Mucosa of stomach (tissue), 1 donor: ENCODE data around the gene IL4.
"Not testable (repeated sequence)": the region's sequence is repeated elsewhere in the genome, so short reads cannot be mapped to it uniquely, and the experiment has no call there.

Experiments used
- H3K27me3 ChIP-seq: one replicate; pipeline ENCODE4 v1.7.0; 2013; ENCODE audit warnings: mild to moderate bottlenecking, low read length; ENCODE audit not compliant: control insufficient read depth, insufficient read depth
- H3K36me3 ChIP-seq: one replicate; pipeline ENCODE4 v1.7.0; 2013; ENCODE audit warnings: low read length; ENCODE audit not compliant: control insufficient read depth, insufficient read depth
- H3K4me1 ChIP-seq: one replicate; pipeline ENCODE4 v1.7.0; 2013; ENCODE audit warnings: mild to moderate bottlenecking, low read length; ENCODE audit not compliant: control insufficient read depth, insufficient read depth
- H3K4me3 ChIP-seq: one replicate; pipeline ENCODE4 v1.7.0; 2013; ENCODE audit warnings: low read length
- H3K9ac ChIP-seq: one replicate; pipeline ENCODE4 v1.7.0; 2013; ENCODE audit warnings: mild to moderate bottlenecking, low read length, moderate library complexity
- H3K9me3 ChIP-seq: one replicate; pipeline ENCODE4 v1.7.0; 2013; ENCODE audit warnings: mild to moderate bottlenecking, low read length, moderate library complexity; ENCODE audit not compliant: control insufficient read depth
- donor health status: Pancreatic carcinoma.

Gene IL4

DNA sequence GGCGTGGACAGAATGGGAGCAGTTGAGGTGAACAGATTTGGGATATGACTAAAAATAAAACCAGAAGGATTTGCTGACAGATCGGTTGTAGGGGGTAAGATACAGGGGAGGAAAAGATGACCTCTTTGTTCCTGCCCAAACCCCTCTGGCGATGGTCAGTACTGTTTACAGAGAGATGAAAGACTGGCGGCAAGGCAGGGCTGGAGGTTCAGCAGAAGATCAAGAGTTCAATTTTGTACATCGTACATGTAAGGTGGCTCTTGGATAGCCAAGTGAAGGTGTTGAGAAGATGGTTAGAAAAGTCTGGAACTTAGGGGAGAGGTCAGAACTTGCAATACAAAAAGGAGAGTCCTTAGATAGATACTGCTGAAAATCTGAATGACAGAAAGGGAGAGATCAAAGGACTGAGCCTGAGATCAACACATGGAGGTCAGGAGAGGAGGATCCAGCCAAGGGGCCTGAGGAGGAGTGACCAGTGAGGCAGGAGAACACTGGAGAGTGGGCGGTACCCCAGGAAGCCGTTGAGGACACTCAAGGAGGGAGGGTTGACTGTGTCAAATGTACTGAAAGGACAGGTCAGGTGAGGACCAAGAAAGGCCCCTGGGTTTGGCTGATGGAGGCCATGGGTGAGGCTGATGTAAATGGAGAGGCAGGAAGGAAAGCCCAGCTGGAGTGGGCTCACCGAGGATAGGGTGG, 7.1 kb downstream of the IL4 start:
- no peaks in the 10 kb centered on the region for H3K27me3 ChIP-seq
- no peak overlapping the region for H3K9ac ChIP-seq
- H3K4me3 ChIP-seq: no peak overlapping the region
- no peaks in the 10 kb centered on the region for H3K9me3 ChIP-seq
- H3K4me1 ChIP-seq: peaks cover 19% of the 10 kb centered on the region
- H3K36me3 ChIP-seq: no peaks in the 10 kb centered on the region

- Histone ChIP-seq H3K4me3 (no peak overlapping the region), H3K9me3 (no peaks in the 10 kb centered on the region), H3K27me3 (no peaks in the 10 kb centered on the region), H3K4me1 (peaks cover 19% of the 10 kb centered on the region), H3K36me3 (no peaks in the 10 kb centered on the region), H3K9ac (no peak overlapping the region)
Measured at GRCh38 chr5:132681476-132681831, 7.7 kb downstream of the IL4 start.

- peaks cover 15% of the 10 kb centered on the region for H3K4me1 ChIP-seq
- H3K36me3 ChIP-seq: no peaks in the 10 kb centered on the region
- no peak overlapping the region for H3K4me3 ChIP-seq
- H3K9ac ChIP-seq: no peak overlapping the region
- H3K9me3 ChIP-seq: no peaks in the 10 kb centered on the region
- no peaks in the 10 kb centered on the region for H3K27me3 ChIP-seq
Measured at GRCh38 chr5:132681983-132682382, 8.2 kb downstream of the IL4 start.

DNA sequence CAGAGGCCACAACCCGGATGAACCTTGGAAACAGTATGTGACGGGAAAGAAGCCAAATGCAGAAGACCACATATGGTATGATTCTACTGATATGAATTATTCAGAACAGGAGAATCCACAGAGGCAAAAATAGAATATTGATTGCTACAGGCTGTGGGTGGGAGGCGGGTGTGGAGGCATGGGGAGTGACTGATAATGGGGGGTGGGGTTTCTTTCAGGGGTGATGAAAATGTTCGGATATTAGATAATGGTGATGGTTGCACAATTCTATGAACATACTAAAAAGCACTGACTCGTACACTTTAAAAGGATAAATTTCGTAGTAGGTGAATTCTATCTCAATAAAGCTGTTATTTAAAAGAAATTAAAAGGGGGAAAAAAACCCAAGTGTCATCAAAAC, 10.7 kb downstream of the IL4 start:
- no peak overlapping the region for H3K9ac ChIP-seq
- H3K9me3 ChIP-seq: no peaks in the 10 kb centered on the region
- peaks cover 6% of the 10 kb centered on the region for H3K4me1 ChIP-seq
- no peaks in the 10 kb centered on the region for H3K36me3 ChIP-seq
- H3K4me3 ChIP-seq: no peak overlapping the region
- no peaks in the 10 kb centered on the region for H3K27me3 ChIP-seq

DNA sequence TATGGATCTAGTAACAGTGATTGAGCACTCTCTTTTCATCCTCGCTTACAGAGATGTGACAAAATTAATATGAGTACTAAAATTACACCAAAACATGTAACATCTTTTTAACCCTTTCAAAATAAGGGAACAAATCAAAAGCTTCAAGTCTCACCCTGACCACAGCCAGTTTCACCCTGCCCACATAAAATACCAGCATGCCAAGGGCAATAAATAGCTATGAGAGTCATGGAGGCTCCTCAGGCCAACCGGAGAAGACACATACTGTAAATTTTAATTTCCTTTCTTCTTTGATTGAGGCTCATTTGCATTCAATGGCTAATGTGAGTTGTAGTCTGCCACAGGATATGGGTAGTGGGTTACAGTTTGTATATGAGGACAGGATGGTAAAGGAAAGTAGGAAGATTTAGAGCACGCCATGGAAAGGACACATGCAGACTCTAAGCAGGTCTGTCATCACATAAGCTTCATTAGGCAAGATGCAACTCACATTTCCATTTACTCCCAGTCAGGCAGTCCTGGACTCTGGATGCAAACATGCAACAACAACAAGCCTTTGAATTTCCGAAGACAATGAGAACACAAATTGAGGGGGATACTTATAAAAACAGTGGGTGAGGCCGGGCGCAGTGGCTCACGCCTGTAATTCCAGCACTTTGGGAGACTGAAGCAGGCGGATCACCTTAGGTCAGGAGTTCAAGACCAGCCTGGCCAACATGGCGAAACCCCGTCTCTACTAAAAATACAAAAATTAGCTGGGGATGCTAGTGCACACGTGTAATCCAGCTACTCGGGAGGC, 11.3 kb downstream of the IL4 start:
- no peaks in the 10 kb centered on the region for H3K27me3 ChIP-seq

GRCh38 chr5:132686193-132686592, 12.4 kb downstream of the IL4 start:
- no peaks in the 10 kb centered on the region for H3K27me3 ChIP-seq
- H3K4me1 ChIP-seq: no peaks in the 10 kb centered on the region
- H3K9me3 ChIP-seq: no peaks in the 10 kb centered on the region
- H3K36me3 ChIP-seq: no peaks in the 10 kb centered on the region
- H3K9ac ChIP-seq: no peak overlapping the region
- H3K4me3 ChIP-seq: no peak overlapping the region

More for the DNA sequence above, 11.3 kb downstream of the IL4 start:
- no peaks in the 10 kb centered on the region for H3K4me1 ChIP-seq
- no peaks in the 10 kb centered on the region for H3K36me3 ChIP-seq
- no peaks in the 10 kb centered on the region for H3K9me3 ChIP-seq
- H3K9ac ChIP-seq: no peak overlapping the region
- no peak overlapping the region for H3K4me3 ChIP-seq

DNA sequence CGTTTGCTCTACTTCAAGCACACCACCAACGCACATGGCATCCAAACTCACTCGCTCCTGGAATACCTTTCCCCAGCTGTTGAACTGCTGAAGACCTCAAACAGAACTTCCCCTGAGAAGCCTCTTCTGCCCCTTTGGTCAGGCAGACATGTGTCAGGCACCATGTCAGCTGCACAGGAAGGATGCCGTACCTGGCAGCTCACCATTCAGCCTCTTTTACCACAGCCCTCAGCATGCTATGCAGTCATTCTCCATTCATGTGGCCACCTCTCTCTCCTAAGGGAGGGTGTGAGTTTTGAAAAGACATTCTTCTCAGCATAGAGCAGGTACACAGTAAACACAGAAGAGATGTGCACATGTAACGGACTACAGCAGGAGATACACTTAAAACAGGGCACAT, 14.2 kb downstream of the IL4 start:
- no peaks in the 10 kb centered on the region for H3K4me1 ChIP-seq
- no peak overlapping the region for H3K4me3 ChIP-seq
- no peaks in the 10 kb centered on the region for H3K9me3 ChIP-seq
- H3K27me3 ChIP-seq: no peaks in the 10 kb centered on the region
- H3K9ac ChIP-seq: no peak overlapping the region
- H3K36me3 ChIP-seq: no peaks in the 10 kb centered on the region

DNA sequence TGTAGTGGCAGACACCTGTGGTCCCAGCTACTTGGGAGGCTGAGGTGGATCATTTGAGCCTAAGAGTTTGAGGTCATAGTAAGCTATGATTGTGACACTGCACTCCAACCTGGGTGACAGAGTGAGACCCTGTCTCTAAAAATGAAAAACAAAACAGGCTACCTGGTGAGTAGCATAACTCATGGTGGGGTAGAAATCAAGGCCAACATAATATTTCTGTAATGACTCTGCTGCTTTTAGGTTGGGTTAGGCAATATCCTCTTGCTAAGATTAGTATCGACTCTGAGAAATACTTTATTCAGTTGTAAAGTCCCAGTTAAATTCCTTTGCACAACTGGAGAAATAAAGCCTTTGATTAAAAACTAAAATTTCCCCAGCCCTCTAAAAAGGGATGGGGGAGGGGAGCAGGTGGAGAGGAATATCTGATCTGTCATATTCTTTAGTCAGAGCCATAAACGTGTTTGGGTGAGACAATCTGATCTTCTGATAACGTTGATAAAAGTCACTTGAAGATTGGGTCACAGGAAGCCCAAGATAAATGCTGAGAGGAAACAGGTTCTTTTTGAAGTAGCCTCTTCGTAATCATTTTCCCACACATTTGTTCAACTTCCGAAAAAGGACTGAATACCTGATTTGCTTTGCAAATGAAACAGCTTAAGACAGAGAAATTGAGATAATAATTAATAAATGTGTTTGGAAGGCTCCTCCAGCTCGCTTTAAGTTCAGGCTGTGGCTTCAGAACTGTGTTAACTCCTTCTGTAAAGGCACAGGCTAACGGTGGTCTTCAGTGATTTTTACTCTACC, 14.9 kb downstream of the IL4 start:
- no peak overlapping the region for H3K4me3 ChIP-seq
- H3K4me1 ChIP-seq: no peaks in the 10 kb centered on the region
- H3K9me3 ChIP-seq: no peaks in the 10 kb centered on the region
- H3K36me3 ChIP-seq: no peaks in the 10 kb centered on the region
- no peaks in the 10 kb centered on the region for H3K27me3 ChIP-seq
- no peak overlapping the region for H3K9ac ChIP-seq

- no peak overlapping the region for H3K4me3 ChIP-seq
- H3K9ac ChIP-seq: no peak overlapping the region
- H3K9me3 ChIP-seq: no peaks in the 10 kb centered on the region
- no peaks in the 10 kb centered on the region for H3K4me1 ChIP-seq
- no peaks in the 10 kb centered on the region for H3K27me3 ChIP-seq
- no peaks in the 10 kb centered on the region for H3K36me3 ChIP-seq
Measured at GRCh38 chr5:132689513-132689912, 15.7 kb downstream of the IL4 start.

- no peaks in the 10 kb centered on the region for H3K9me3 ChIP-seq
- H3K27me3 ChIP-seq: no peaks in the 10 kb centered on the region
- no peaks in the 10 kb centered on the region for H3K36me3 ChIP-seq
- no peak overlapping the region for H3K4me3 ChIP-seq
- no peak overlapping the region for H3K9ac ChIP-seq
- no peaks in the 10 kb centered on the region for H3K4me1 ChIP-seq
Measured at GRCh38 chr5:132690156-132690555, 16.4 kb downstream of the IL4 start.

GRCh38 chr5:132691755-132692631, 18.2 kb downstream of the IL4 start:
- not testable (repeated sequence) for H3K9ac ChIP-seq, H3K36me3 ChIP-seq, H3K27me3 ChIP-seq, H3K4me1 ChIP-seq, H3K4me3 ChIP-seq, H3K9me3 ChIP-seq
